Measurements from ENCODE around the gene PHETA1.

Gene PHETA1

DNA sequence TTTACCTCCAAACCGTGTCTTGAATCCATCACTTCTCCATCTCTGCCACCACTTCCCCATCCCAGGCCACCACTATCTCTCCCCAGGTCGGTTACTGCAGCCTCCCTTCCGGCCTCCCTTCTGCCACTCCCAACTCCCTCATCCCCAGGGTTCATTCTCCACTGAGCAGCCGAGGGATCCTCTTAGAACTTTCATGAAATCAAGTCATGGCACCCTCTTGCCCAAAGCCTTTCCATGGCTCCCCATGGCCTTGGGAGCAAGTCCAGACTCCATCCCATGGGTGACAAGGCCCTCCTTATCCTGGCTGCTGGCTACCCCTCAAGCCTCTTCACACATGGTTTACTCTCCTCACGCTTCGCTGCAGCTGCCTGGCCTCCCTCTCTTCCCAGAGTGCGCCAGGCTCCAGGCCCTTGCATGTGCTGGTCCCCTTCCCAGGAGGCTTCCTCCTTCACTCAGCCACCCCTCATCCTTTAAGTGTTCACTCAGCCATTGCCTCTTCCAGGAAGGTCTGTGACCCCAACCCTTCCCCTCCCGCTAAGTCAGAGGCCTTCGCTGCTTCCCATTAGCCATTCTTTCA lies 18.9 kb upstream of the PHETA1 start:
- Histone ChIP-seq H3K79me2 (ENCODE audit: low read length) (no peaks in the 10 kb centered on the region), H3K27ac (ENCODE audit: low read length) (no peak overlapping the region), H3K27me3 (ENCODE audit: low read depth, low read length) (peaks cover 27% of the 10 kb centered on the region), H3K9ac (ENCODE audit: low read length) (no peak overlapping the region), H3K4me2 (ENCODE audit: low read length) (no peak overlapping the region), H3K4me3 (ENCODE audit: low read length) (no peak overlapping the region), H4K20me1 (ENCODE audit: insufficient read depth, low read length) (no peaks in the 10 kb centered on the region), H3K4me1 (ENCODE audit: low read length) (peaks cover 4% of the 10 kb centered on the region), H3K36me3 (replicated peaks; ENCODE audit: low read depth, low read length) (no peaks in the 10 kb centered on the region), H3K9me3 (ENCODE audit: insufficient read depth, low read length) (no peaks in the 10 kb centered on the region), H2AFZ (ENCODE audit: low read depth, low read length) (no peak overlapping the region)
- TF ChIP-seq EZH2phosphoT487 (IDR thresholded peaks at IDR 0.05; ENCODE audit: low read depth) = no peak
- TF ChIP-seq, protein P1, sequence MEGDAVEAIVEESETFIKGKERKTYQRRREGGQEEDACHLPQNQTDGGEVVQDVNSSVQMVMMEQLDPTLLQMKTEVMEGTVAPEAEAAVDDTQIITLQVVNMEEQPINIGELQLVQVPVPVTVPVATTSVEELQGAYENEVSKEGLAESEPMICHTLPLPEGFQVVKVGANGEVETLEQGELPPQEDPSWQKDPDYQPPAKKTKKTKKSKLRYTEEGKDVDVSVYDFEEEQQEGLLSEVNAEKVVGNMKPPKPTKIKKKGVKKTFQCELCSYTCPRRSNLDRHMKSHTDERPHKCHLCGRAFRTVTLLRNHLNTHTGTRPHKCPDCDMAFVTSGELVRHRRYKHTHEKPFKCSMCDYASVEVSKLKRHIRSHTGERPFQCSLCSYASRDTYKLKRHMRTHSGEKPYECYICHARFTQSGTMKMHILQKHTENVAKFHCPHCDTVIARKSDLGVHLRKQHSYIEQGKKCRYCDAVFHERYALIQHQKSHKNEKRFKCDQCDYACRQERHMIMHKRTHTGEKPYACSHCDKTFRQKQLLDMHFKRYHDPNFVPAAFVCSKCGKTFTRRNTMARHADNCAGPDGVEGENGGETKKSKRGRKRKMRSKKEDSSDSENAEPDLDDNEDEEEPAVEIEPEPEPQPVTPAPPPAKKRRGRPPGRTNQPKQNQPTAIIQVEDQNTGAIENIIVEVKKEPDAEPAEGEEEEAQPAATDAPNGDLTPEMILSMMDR (IDR thresholded peaks at IDR 0.05; ENCODE audit: low read depth, low read length) = no peak

DNA sequence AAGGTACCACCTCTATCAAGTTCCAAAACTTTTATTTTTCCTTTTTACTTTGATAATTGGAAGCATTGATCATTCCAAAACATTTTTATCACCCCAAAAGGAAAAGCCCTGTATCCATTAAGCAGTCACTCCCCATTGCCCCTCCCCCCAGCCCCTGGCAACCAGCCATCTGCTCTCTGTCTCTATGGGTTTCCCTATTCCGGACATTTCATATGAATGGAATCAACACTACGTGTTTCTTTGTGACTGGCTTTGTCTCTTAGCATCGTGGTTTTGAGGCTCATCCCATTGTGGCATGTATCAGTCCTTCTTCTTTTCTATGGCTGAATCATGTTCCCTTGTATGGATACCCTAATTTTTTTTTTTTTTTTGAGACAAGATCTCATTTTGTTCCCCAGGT lies 18.0 kb upstream of the PHETA1 start:
- Histone ChIP-seq H4K20me1 (ENCODE audit: insufficient read depth, low read length) (no peaks in the 10 kb centered on the region), H3K4me2 (ENCODE audit: low read length) (no peak overlapping the region), H3K9me3 (ENCODE audit: insufficient read depth, low read length) (no peaks in the 10 kb centered on the region), H2AFZ (ENCODE audit: low read depth, low read length) (no peak overlapping the region), H3K27ac (ENCODE audit: low read length) (no peak overlapping the region), H3K4me3 (ENCODE audit: low read length) (no peak overlapping the region), H3K4me1 (ENCODE audit: low read length) (peaks cover 4% of the 10 kb centered on the region), H3K36me3 (replicated peaks; ENCODE audit: low read depth, low read length) (no peaks in the 10 kb centered on the region), H3K27me3 (ENCODE audit: low read depth, low read length) (peaks cover 27% of the 10 kb centered on the region), H3K9ac (ENCODE audit: low read length) (no peak overlapping the region), H3K79me2 (ENCODE audit: low read length) (no peaks in the 10 kb centered on the region)
- TF ChIP-seq, protein P1 (IDR thresholded peaks at IDR 0.05; ENCODE audit: low read depth, low read length) = no peak
- no peak for TF ChIP-seq EZH2phosphoT487 (IDR thresholded peaks at IDR 0.05; ENCODE audit: low read depth)

DNA sequence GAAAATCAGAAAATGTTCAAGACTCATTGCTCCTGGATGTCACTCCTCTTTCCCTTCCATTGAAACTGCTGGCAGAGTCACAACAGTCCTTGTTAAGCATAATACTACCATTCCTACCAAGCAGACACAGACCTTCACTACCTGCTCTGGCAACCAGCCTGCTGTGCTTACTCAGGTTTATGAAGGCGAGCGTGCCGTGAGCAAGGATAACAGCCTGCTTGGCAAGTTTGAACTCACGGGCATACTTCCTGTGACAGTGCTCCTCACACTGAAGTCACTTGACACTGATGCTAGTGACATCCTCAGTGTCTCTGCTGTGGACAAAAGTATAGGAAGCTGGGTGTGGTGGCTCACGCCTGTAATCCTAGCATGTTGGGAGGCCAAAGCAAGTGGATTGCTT lies 15.7 kb upstream of the PHETA1 start:
- Histone ChIP-seq H4K20me1 (ENCODE audit: insufficient read depth, low read length) (no peaks in the 10 kb centered on the region), H2AFZ (ENCODE audit: low read depth, low read length) (no peak overlapping the region), H3K36me3 (replicated peaks; ENCODE audit: low read depth, low read length) (no peaks in the 10 kb centered on the region), H3K79me2 (ENCODE audit: low read length) (no peaks in the 10 kb centered on the region), H3K27ac (ENCODE audit: low read length) (no peak overlapping the region), H3K27me3 (ENCODE audit: low read depth, low read length) (peaks cover 23% of the 10 kb centered on the region), H3K9ac (ENCODE audit: low read length) (no peak overlapping the region), H3K4me1 (ENCODE audit: low read length) (peaks cover under 1% of the 10 kb centered on the region), H3K9me3 (ENCODE audit: insufficient read depth, low read length) (no peaks in the 10 kb centered on the region), H3K4me2 (ENCODE audit: low read length) (no peak overlapping the region), H3K4me3 (ENCODE audit: low read length) (no peak overlapping the region)
- TF ChIP-seq, protein P1 (IDR thresholded peaks at IDR 0.05; ENCODE audit: low read depth, low read length) = no peak
- TF ChIP-seq EZH2phosphoT487 (IDR thresholded peaks at IDR 0.05; ENCODE audit: low read depth) = no peak

DNA sequence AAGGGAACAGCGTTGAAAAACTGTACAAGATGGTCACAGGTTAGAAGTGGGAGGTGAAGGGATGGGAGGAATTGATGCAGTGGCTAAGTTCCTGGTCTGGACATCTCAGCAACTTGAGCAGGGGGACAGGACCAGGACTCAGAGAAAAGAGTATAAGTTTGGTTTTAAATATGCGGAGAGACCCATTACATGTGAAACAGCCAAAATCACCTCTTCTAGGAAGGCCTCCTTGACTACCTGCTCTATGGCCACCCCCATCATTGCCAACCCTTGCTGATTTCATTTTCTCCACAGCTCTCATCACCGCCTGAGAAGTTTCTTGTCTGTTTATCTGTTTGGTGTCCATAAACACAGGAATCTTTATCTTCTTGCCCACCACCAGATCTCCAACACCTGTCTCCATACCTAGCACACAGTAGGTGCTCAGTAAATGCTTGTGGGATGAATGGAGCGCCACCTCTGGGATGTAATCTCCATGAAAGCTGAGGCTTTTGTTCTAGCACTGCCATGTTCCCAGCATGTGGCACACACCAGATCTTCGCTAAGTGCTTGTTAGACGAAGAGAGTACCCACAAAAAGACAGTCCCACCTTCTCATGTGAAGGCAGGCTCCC lies 11.2 kb upstream of the PHETA1 start:
- Histone ChIP-seq H3K4me1 (ENCODE audit: low read length) (no peaks in the 10 kb centered on the region), H3K4me2 (ENCODE audit: low read length) (no peak overlapping the region), H3K27me3 (ENCODE audit: low read depth, low read length) (peaks cover 7% of the 10 kb centered on the region), H3K9ac (ENCODE audit: low read length) (no peak overlapping the region), H4K20me1 (ENCODE audit: insufficient read depth, low read length) (no peaks in the 10 kb centered on the region), H3K4me3 (ENCODE audit: low read length) (no peak overlapping the region), H3K36me3 (replicated peaks; ENCODE audit: low read depth, low read length) (no peaks in the 10 kb centered on the region), H3K9me3 (ENCODE audit: insufficient read depth, low read length) (0 out of 2 replicates have a peak, but pooled peaks cover 2% of the 10 kb centered on the region), H3K27ac (ENCODE audit: low read length) (no peak overlapping the region), H3K79me2 (ENCODE audit: low read length) (no peaks in the 10 kb centered on the region), H2AFZ (ENCODE audit: low read depth, low read length) (no peak overlapping the region)
- TF ChIP-seq, protein P1 (IDR thresholded peaks at IDR 0.05; ENCODE audit: low read depth, low read length) = no peak
- no peak for TF ChIP-seq EZH2phosphoT487 (IDR thresholded peaks at IDR 0.05; ENCODE audit: low read depth)
